Adrenal gland (tissue), 5 donors: ENCODE results near the gene COPG2.

Experiments used
- POLR2A ChIP-seq, 2 donors: fragments of 450-650 bp; IDR thresholded peaks; one replicate each; pipeline ENCODE4 v1.6.1; 2017; ENCODE audit warnings: antibody characterized with exemption in 2 of 2, mild to moderate bottlenecking in 2 of 2, moderate library complexity in 1 of 2
- TF ChIP-seq, protein P1 (sequence below), 6 experiments: fragments of 450-650 bp in 4 of 6; fragments of 200-600 bp in 2 of 6; sonication (generic) in 1 of 6; IDR thresholded peaks; 1 replicate in 5 of 6; 2 replicates in 1 of 6; pipeline versions ENCODE4 v1.5.1 to v1.8.0; 2016 to 2021; ENCODE audit warnings: antibody characterized with exemption in 6 of 6, mild to moderate bottlenecking in 2 of 6, moderate library complexity in 1 of 6
- donor health status: DM: no; HTN: no; CAD: no.

DNA sequence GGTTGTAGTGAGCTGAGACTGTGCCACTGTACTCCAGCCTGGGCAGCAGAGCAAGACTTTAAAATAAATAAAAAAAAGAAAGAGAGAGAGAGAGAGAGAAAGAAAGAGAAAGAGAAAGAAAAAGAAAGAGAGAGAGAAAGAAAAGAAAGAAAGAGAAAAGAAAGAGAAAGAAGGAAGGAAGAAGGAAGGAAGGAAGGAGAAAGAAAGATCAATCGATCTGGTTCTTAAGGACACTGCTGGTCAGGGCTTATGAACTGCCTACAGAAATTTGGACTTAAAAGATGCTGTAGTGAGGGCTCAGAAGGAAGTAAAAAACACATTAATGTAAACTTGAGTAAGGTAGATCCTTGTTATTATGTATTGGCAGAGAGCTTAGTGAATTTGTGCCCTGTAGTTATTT, 62.4 kb downstream of the COPG2 start:
- TF ChIP-seq, protein P1, sequence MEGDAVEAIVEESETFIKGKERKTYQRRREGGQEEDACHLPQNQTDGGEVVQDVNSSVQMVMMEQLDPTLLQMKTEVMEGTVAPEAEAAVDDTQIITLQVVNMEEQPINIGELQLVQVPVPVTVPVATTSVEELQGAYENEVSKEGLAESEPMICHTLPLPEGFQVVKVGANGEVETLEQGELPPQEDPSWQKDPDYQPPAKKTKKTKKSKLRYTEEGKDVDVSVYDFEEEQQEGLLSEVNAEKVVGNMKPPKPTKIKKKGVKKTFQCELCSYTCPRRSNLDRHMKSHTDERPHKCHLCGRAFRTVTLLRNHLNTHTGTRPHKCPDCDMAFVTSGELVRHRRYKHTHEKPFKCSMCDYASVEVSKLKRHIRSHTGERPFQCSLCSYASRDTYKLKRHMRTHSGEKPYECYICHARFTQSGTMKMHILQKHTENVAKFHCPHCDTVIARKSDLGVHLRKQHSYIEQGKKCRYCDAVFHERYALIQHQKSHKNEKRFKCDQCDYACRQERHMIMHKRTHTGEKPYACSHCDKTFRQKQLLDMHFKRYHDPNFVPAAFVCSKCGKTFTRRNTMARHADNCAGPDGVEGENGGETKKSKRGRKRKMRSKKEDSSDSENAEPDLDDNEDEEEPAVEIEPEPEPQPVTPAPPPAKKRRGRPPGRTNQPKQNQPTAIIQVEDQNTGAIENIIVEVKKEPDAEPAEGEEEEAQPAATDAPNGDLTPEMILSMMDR (IDR thresholded peaks at IDR 0.05) = no peak
- TF ChIP-seq POLR2A (IDR thresholded peaks at IDR 0.05) = no peak
